K562 (cell line): ENCODE results near the gene PHTF2. TPM values are rescaled to one million over a fixed set of nuclear protein-coding genes. Genes with fewer than 3 reads are reported as not detected.

Experiments
- ATAC-seq: fragments of 200-7000 bp; cut with Tn5 transposase; 3 replicates; pipeline ENCODE4 v1.9.1; 2020; ENCODE audit warnings: moderate library complexity
- BruUV-seq: library from RNA; stranded (reverse); fragments of 400-500 nt; replicated peaks from 2 replicates; lab custom pipeline; 2021; lab: Mats Ljungman, UMichigan
- CTCF ChIA-PET: fragments of 300-600 bp; formaldehyde crosslinking; extraction: SDS; loops from one replicate; lab custom pipeline; 2021; ENCODE audit warnings: low intra/inter-chr PET ratio; lab: Yijun Ruan, JAX
- POLR2A ChIA-PET: fragments of 300-600, 350-650 bp; sonication (Branson Sonifier 250); formaldehyde crosslinking; extraction: SDS; loops from one replicate; lab custom pipeline; 2021; ENCODE audit warnings: antibody characterized with exemption, inconsistent platforms; lab: Yijun Ruan, JAX
- DNase-seq, 4 experiments: peaks; one replicate each; pipeline versions ENCODE4 v3.0.0 to v3.0.0-alpha.2; 2011 to 2018; ENCODE audit warnings: low spot score in 3 of 4, mixed read lengths in 3 of 4; ENCODE audit errors: extremely low read depth in 1 of 4
- FAIRE-seq: peaks from 2 replicates; lab custom pipeline; 2011; peaks lifted over from hg19 to GRCh38; lab: Jason Lieb, UNC
- H2AFZ ChIP-seq: 2 replicates; pipeline ENCODE4 v1.6.0; 2011; ENCODE audit warnings: low read depth, low read length, control low read depth, inconsistent platforms
- H3K27ac ChIP-seq: fragments of 200-600 bp; 3 replicates; pipeline ENCODE4 v1.8.0; 2011; ENCODE audit warnings: low read depth, mild to moderate bottlenecking, control low read depth, inconsistent platforms, low read length, moderate library complexity, mixed read lengths; ENCODE audit errors: extremely low read depth
- H3K27me3 ChIP-seq, 2 experiments: fragments of 300-600 bp in 1 of 2; 2 replicates in 1 of 2; 3 replicates in 1 of 2; pipeline versions ENCODE4 v1.6.0 to v1.8.0; 2011; ENCODE audit warnings: inconsistent platforms in 2 of 2, low read length in 2 of 2, mild to moderate bottlenecking in 1 of 2, mixed read lengths in 1 of 2, moderate library complexity in 1 of 2; ENCODE audit not compliant: control insufficient read depth in 2 of 2, insufficient read depth in 2 of 2
- H3K36me3 ChIP-seq: fragments of 300-600 bp; 3 replicates; pipeline ENCODE4 v1.8.0; 2011; ENCODE audit warnings: mild to moderate bottlenecking, low read length, inconsistent platforms; ENCODE audit not compliant: control insufficient read depth, insufficient read depth
- H3K4me1 ChIP-seq, 2 experiments: fragments of 200-600 bp in 1 of 2; replicated peaks in 1 of 2; 2 replicates in 1 of 2; 3 replicates in 1 of 2; pipeline versions ENCODE4 v1.5.1 to v1.8.0; 2011; ENCODE audit warnings: inconsistent platforms in 2 of 2, low read length in 2 of 2, mild to moderate bottlenecking in 1 of 2, mixed read lengths in 1 of 2, moderate library complexity in 1 of 2; ENCODE audit not compliant: control insufficient read depth in 2 of 2, insufficient read depth in 2 of 2
- H3K4me2 ChIP-seq: 2 replicates; pipeline ENCODE4 v1.6.1; 2011; ENCODE audit warnings: low read length, control low read depth, inconsistent platforms, mixed read lengths; ENCODE audit not compliant: insufficient read depth
- H3K4me3 ChIP-seq: fragments of 200-600 bp; sonication (generic), shearing (Covaris generic); 2 replicates; pipeline ENCODE4 v1.5.1; 2016; ENCODE audit warnings: control low read depth, inconsistent platforms
- H3K79me2 ChIP-seq: fragments of 200-600 bp; 3 replicates; pipeline ENCODE4 v1.8.0; 2011; ENCODE audit warnings: low read length, inconsistent platforms; ENCODE audit not compliant: control insufficient read depth, insufficient read depth
- H3K9ac ChIP-seq, 2 experiments: 2 replicates each; pipeline versions ENCODE4 v1.6.0 to v1.6.1; 2011; ENCODE audit warnings: low read depth in 2 of 2, low read length in 2 of 2, control low read depth in 1 of 2, inconsistent platforms in 1 of 2, mild to moderate bottlenecking in 1 of 2, mixed read lengths in 1 of 2; ENCODE audit not compliant: insufficient read depth in 1 of 2
- H3K9me1 ChIP-seq: one replicate; pipeline ENCODE4 v1.6.0; 2011; ENCODE audit warnings: inconsistent platforms, mild to moderate bottlenecking, low read length, moderate library complexity; ENCODE audit not compliant: control insufficient read depth, insufficient read depth
- H3K9me3 ChIP-seq: replicated peaks from 2 replicates; pipeline ENCODE4 v1.5.1; 2011; ENCODE audit warnings: low read depth, low read length, inconsistent platforms; ENCODE audit not compliant: control insufficient read depth, insufficient read depth
- H4K20me1 ChIP-seq: replicated peaks from 2 replicates; pipeline ENCODE4 v1.6.1; 2011; ENCODE audit warnings: low read length, inconsistent platforms, mixed read lengths; ENCODE audit not compliant: control insufficient read depth, insufficient read depth
- ETV5 ChIP-seq: sonication (generic); formaldehyde crosslinking; IDR thresholded peaks from 2 replicates; pipeline ENCODE4 v1.4.0; 2020; ENCODE audit warnings: low read depth, mild to moderate bottlenecking, missing genetic modification reagents
- HCFC1 ChIP-seq: IDR thresholded peaks from 2 replicates; pipeline ENCODE4 v1.6.1; 2012; ENCODE audit warnings: low read depth, low read length, improper control_type of control experiment
- JUND ChIP-seq, 2 experiments: IDR thresholded peaks; 2 replicates in 1 of 2; 3 replicates in 1 of 2; pipeline ENCODE4 v1.6.1; 2011; ENCODE audit warnings: borderline replicate concordance in 2 of 2, low read depth in 2 of 2, low read length in 2 of 2, improper control_type of control experiment in 1 of 2, missing biosample characterization in 1 of 2, missing genetic modification characterization in 1 of 2, missing genetic modification reagents in 1 of 2
- MIER1 ChIP-seq: fragments of 450-650 bp; IDR thresholded peaks from 2 replicates; pipeline ENCODE4 v1.6.1; 2016; ENCODE audit warnings: antibody characterized with exemption, mild to moderate bottlenecking, low read depth
- SNIP1 ChIP-seq: fragments of 450-650 bp; IDR thresholded peaks from 2 replicates; pipeline ENCODE4 v1.7.1; 2017; ENCODE audit warnings: low read depth, mild to moderate bottlenecking
- XRCC4 ChIP-seq: IDR thresholded peaks from one replicate; pipeline ENCODE4 v1.6.1; 2011; ENCODE audit not compliant: insufficient read depth, insufficient read length; ENCODE audit errors: extremely low read depth
- ZNF354B ChIP-seq: fragments of 250-450 bp; sonication (Bioruptor Pico); IDR thresholded peaks from 2 replicates; pipeline ENCODE4 v1.4.0; 2020
- ZNF644 ChIP-seq: fragments of 200-800 bp; sonication (Bioruptor generic); IDR thresholded peaks from 2 replicates; pipeline ENCODE4 v1.6.1; 2016; ENCODE audit warnings: low read depth, missing genetic modification characterization, missing compliant biosample characterization
- ZNF780A ChIP-seq: fragments of 250-450 bp; sonication (Bioruptor Pico); IDR thresholded peaks from 2 replicates; pipeline ENCODE4 v1.5.0; 2021; ENCODE audit warnings: mild to moderate bottlenecking
- in situ Hi-C: fragments of 300-500 bp; cut with MboI; formaldehyde crosslinking; loops from 4 replicates; pipeline ENCODE4 v1.15.0; 2018; ENCODE audit warnings: inconsistent platforms, mixed read lengths
- intact Hi-C: fragments of 100-400 bp; cut with micrococcal nuclease; formaldehyde crosslinking; loops from 2 replicates; pipeline ENCODE4 v1.14.2; 2022
- polyA plus RNA-seq, 8 experiments: library from polyadenylated mRNA; depleted of rRNA in 4 of 8; stranded (reverse) in 5 of 8; unstranded in 3 of 8; fragments of >200 nt; fragmentation: Nextera tagmentation in 2 of 8; fragmentation: Illumina TruSeq in 1 of 8; extraction: Ambion mirVana in 2 of 8; extraction: Trizol in 1 of 8; gene quantifications; 2 replicates each; pipeline versions ENCODE4 v1.2.1 to v1.2.3, GENCODE V29; 2011 to 2014; ENCODE audit warnings: inconsistent platforms in 1 of 8, missing spikeins in 1 of 8
- total RNA-seq, 7 experiments: library from RNA; depleted of rRNA in 6 of 7; stranded (reverse); fragments of >200 nt in 6 of 7; fragmentation: Illumina TruSeq in 2 of 7; extraction: Trizol in 2 of 7; gene quantifications; 2 replicates each; pipeline versions ENCODE4 v1.2.1 to v1.2.3, GENCODE V29; 2011 to 2021; ENCODE audit warnings: low replicate concordance in 1 of 7
- TF ChIP-seq, protein P1 (sequence below): fragments of 450-650 bp; IDR thresholded peaks from 2 replicates; pipeline ENCODE4 v1.6.1; 2016; ENCODE audit warnings: low read depth
- TF ChIP-seq, protein P2 (sequence below): fragments of 450-650 bp; IDR thresholded peaks from 2 replicates; pipeline ENCODE4 v1.6.1; 2016
- TF ChIP-seq, protein P3 (sequence below): fragments of 450-650 bp; IDR thresholded peaks from 2 replicates; pipeline ENCODE4 v1.6.1; 2016; ENCODE audit warnings: borderline replicate concordance

The PHTF2 gene
- total and polyA plus RNA-seq, 9 of the 15 experiments (the other 6 are each of a cell fraction or from before 2014, with no cell fraction given), result 17.9 to 43.6 (median 25.4) TPM

DNA sequence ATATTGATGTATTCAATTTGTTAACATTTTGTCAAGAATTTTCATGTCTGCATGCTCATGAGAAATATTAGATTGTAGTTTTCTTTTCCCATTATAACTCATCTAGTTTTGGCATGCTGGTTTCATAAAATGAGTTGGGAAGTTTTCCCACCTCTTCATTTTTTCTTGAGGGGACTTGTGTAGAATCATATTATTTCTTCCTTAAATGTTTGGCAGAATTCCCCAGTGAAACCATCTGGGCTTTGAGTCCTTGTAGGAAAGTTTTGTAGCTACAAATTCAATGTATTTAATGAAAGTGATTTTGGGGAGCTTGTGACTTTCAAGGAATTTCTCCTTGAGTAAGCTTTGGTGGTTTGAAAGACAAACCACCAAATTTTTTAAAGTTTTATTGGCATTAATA is 173.2 kb downstream of the PHTF2 start:
- Histone ChIP-seq H3K27ac (no peak overlapping the region), H3K36me3 (no peaks in the 10 kb centered on the region), H4K20me1 (no peaks in the 10 kb centered on the region), H3K4me2 (no peak overlapping the region), H3K9ac (no peak overlapping the region), H3K27me3 (no peaks in the 10 kb centered on the region), H3K9me1 (no peaks in the 10 kb centered on the region), H3K4me3 (no peak overlapping the region), H2AFZ (no peak overlapping the region), H3K79me2 (no peaks in the 10 kb centered on the region), H3K4me1 (peaks cover 0 to 11% of the 10 kb centered on the region in 2 experiments; a peak in 2 of 5 replicates), H3K9me3 (no peaks in the 10 kb centered on the region)
- POLR2A ChIA-PET, result interaction anchor here (0.9 kb wide), 1 partner anchor 8 kb away, joined by 3 read pairs; no protein-coding TSS in a partner anchor
- CTCF ChIA-PET, result no interaction called here
- FAIRE-seq (no peak), ATAC-seq (no peak), DNase-seq (no peak)
- in situ Hi-C loops (no loop called here), intact Hi-C loops (no loop called here)
- BruUV-seq, result no TSS peak
- TF ChIP-seq, protein P1, sequence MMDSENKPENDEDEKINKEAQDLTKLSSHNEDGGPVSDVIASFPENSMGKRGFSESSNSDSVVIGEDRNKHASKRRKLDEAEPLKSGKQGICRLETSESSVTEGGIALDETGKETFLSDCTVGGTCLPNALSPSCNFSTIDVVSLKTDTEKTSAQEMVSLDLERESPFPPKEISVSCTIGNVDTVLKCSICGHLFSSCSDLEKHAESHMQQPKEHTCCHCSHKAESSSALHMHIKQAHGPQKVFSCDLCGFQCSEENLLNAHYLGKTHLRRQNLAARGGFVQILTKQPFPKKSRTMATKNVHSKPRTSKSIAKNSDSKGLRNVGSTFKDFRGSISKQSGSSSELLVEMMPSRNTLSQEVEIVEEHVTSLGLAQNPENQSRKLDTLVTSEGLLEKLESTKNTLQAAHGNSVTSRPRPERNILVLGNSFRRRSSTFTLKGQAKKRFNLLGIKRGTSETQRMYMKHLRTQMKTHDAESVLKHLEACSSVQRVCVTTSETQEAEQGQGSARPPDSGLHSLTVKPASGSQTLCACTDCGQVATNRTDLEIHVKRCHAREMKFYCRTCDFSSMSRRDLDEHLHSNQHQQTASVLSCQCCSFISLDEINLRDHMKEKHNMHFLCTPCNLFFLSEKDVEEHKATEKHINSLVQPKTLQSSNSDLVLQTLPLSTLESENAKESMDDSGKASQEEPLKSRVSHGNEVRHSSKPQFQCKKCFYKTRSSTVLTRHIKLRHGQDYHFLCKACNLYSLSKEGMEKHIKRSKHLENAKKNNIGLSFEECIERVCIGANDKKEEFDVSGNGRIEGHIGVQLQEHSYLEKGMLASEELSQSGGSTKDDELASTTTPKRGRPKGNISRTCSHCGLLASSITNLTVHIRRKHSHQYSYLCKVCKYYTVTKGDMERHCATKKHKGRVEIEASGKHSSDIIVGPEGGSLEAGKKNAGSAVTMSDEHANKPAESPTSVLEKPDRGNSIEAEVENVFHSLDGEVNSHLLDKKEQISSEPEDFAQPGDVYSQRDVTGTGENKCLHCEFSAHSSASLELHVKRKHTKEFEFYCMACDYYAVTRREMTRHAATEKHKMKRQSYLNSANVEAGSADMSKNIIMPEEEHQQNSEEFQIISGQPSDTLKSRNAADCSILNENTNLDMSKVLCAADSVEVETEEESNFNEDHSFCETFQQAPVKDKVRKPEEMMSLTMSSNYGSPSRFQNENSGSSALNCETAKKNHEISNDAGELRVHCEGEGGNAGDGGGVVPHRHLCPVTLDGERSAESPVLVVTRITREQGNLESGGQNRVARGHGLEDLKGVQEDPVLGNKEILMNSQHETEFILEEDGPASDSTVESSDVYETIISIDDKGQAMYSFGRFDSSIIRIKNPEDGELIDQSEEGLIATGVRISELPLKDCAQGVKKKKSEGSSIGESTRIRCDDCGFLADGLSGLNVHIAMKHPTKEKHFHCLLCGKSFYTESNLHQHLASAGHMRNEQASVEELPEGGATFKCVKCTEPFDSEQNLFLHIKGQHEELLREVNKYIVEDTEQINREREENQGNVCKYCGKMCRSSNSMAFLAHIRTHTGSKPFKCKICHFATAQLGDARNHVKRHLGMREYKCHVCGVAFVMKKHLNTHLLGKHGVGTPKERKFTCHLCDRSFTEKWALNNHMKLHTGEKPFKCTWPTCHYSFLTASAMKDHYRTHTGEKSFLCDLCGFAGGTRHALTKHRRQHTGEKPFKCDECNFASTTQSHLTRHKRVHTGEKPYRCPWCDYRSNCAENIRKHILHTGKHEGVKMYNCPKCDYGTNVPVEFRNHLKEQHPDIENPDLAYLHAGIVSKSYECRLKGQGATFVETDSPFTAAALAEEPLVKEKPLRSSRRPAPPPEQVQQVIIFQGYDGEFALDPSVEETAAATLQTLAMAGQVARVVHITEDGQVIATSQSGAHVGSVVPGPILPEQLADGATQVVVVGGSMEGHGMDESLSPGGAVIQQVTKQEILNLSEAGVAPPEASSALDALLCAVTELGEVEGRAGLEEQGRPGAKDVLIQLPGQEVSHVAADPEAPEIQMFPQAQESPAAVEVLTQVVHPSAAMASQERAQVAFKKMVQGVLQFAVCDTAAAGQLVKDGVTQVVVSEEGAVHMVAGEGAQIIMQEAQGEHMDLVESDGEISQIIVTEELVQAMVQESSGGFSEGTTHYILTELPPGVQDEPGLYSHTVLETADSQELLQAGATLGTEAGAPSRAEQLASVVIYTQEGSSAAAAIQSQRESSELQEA, result no peak
- TF ChIP-seq HCFC1 (no peak), ZNF780A (CRISPR knock-in tag) (no peak), ZNF644 (tag) (no peak), MIER1 (no peak), XRCC4 (no peak), SNIP1 (no peak), JUND (IDR thresholded peaks at IDR 0.05; ENCODE audit: borderline replicate concordance, low read depth, low read length) (no peak), JUND (tag; IDR thresholded peaks at IDR 0.05; ENCODE audit: borderline replicate concordance, low read depth, low read length) (no peak), ZNF354B (CRISPR knock-in tag) (no peak), ETV5 (CRISPR knock-in tag) (no peak)
- TF ChIP-seq, protein P2, sequence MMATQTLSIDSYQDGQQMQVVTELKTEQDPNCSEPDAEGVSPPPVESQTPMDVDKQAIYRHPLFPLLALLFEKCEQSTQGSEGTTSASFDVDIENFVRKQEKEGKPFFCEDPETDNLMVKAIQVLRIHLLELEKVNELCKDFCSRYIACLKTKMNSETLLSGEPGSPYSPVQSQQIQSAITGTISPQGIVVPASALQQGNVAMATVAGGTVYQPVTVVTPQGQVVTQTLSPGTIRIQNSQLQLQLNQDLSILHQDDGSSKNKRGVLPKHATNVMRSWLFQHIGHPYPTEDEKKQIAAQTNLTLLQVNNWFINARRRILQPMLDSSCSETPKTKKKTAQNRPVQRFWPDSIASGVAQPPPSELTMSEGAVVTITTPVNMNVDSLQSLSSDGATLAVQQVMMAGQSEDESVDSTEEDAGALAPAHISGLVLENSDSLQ, result no peak
- TF ChIP-seq, protein P3, sequence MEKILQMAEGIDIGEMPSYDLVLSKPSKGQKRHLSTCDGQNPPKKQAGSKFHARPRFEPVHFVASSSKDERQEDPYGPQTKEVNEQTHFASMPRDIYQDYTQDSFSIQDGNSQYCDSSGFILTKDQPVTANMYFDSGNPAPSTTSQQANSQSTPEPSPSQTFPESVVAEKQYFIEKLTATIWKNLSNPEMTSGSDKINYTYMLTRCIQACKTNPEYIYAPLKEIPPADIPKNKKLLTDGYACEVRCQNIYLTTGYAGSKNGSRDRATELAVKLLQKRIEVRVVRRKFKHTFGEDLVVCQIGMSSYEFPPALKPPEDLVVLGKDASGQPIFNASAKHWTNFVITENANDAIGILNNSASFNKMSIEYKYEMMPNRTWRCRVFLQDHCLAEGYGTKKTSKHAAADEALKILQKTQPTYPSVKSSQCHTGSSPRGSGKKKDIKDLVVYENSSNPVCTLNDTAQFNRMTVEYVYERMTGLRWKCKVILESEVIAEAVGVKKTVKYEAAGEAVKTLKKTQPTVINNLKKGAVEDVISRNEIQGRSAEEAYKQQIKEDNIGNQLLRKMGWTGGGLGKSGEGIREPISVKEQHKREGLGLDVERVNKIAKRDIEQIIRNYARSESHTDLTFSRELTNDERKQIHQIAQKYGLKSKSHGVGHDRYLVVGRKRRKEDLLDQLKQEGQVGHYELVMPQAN, result no peak
